Ovary (tissue), 9 donors: ENCODE measurements around the gene MGAT4C. TPM values are rescaled to one million over a fixed set of nuclear protein-coding genes. Genes with fewer than 3 reads are reported as not detected.

Experiments
- DNase-seq, 5 donors: peaks; one replicate each; pipeline ENCODE4 v3.0.0-alpha.2; 2019 to 2020
- H3K27ac ChIP-seq, 2 donors: fragments of 200-600 bp; one replicate each; pipeline versions ENCODE4 v1.5.1 to v1.8.0; 2019 to 2022
- H3K27me3 ChIP-seq: fragments of 200-600 bp; one replicate; pipeline ENCODE4 v1.8.0; 2022
- H3K36me3 ChIP-seq: fragments of 200-600 bp; sonication (generic); one replicate; pipeline ENCODE4 v1.5.1; 2019
- H3K4me1 ChIP-seq: one replicate; pipeline ENCODE4 v1.8.1; 2013; ENCODE audit warnings: mild to moderate bottlenecking, moderate library complexity; ENCODE audit not compliant: insufficient read depth
- H3K4me3 ChIP-seq: fragments of 200-600 bp; sonication (generic); one replicate; pipeline ENCODE4 v1.5.1; 2017
- H3K9me3 ChIP-seq, 2 donors: fragments of 200-600 bp in 1 of 2; sonication (generic) in 1 of 2; one replicate each; pipeline versions ENCODE4 v1.5.1 to v1.8.1; 2013 to 2019; ENCODE audit warnings: mild to moderate bottlenecking in 1 of 2, moderate library complexity in 1 of 2
- CTCF ChIP-seq, 3 donors: fragments of 450-650 bp in 2 of 3; fragments of 200-600 bp in 1 of 3; IDR thresholded peaks; one replicate each; pipeline versions ENCODE4 v1.5.1 to v1.8.0; 2016 to 2022; ENCODE audit warnings: antibody characterized with exemption in 3 of 3, mild to moderate bottlenecking in 1 of 3
- EP300 ChIP-seq: sonication (generic); formaldehyde crosslinking; IDR thresholded peaks from one replicate; pipeline ENCODE4 v1.6.1; 2017; ENCODE audit warnings: antibody characterized with exemption
- POLR2A ChIP-seq: fragments of 450-650 bp; IDR thresholded peaks from one replicate; pipeline ENCODE4 v1.6.1; 2017; ENCODE audit warnings: antibody characterized with exemption, mild to moderate bottlenecking, moderate library complexity
- WGBS, 3 donors: extraction: QIAGEN DNeasy Blood & Tissue Kit in 1 of 3; methylation state at CpG; one replicate each; pipeline versions ENCODE4 v1.1.5 to v1.1.7; 2013 to 2017; 5-methylcytosine and 5-hydroxymethylcytosine counted together
- intact Hi-C, 4 donors: fragments of 100-400 bp; cut with DNase I; formaldehyde crosslinking; loops; one replicate each; pipeline versions ENCODE4 v1.11.0 to v1.15.1; 2022 to 2023
- polyA plus RNA-seq, 2 donors: library from polyadenylated mRNA; stranded (reverse); fragments of 200-250 nt in 1 of 2; fragments of 350-450 nt in 1 of 2; fragmentation: Illumina TruSeq in 1 of 2; extraction: RNeasy Lipid Tissue Mini Kit (QIAGEN cat#74804) in 1 of 2; gene quantifications; one replicate each; pipeline ENCODE4 v1.2.3, GENCODE V29; 2013 to 2014
- total RNA-seq, 7 donors: library from RNA; depleted of rRNA in 2 of 7; stranded (reverse); fragments of >200 nt in 2 of 7; fragmentation: NEBNext Ultra II Directional in 3 of 7; extraction: Animal tissue kit (Norgen Biotek cat#: 25700) in 3 of 7; gene quantifications; one replicate each; pipeline versions ENCODE4 v1.1.0 to v1.2.4, GENCODE V29; 2016 to 2023
- donor health status: DM: no; HTN: no; CAD: no; lungs with moderate emphysema.
- donor health status: DM: no; HTN: no; CAD: no.
- donor health status: Bipolar disorder and iron deficiency.
- donor health status: DM: yes; HTN: yes; CAD: no.
- donor health status: DM: no; HTN: no; CAD: no.
- donor health status: DM: yes; HTN: yes; CAD: no.

MGAT4C gene
- total and polyA plus RNA-seq, 9 donors: under 0.01 to 0.32 (median 0.05) TPM; not detected in 2

- no peak overlapping the region for H3K27ac ChIP-seq
- WGBS, 3 donors: 82 to 93% (median 91%) methylated on average over 5 of the region's 5 CpGs
- H3K27me3 ChIP-seq: no peaks in the 10 kb centered on the region
- no peaks in the 10 kb centered on the region for H3K36me3 ChIP-seq
- H3K4me1 ChIP-seq: no peaks in the 10 kb centered on the region
- DNase-seq: no peak
- no peak overlapping the region for H3K4me3 ChIP-seq
- TF ChIP-seq EP300: no peak
- TF ChIP-seq CTCF (IDR thresholded peaks at IDR 0.05): no peak
- TF ChIP-seq POLR2A: no peak
- no peaks in the 10 kb centered on the region for H3K9me3 ChIP-seq
- intact Hi-C loops: no loop called here
Measured at GRCh38 chr12:86044396-86044795, 211.8 kb downstream of the MGAT4C start.

- no peak overlapping the region for H3K27ac ChIP-seq
- H3K36me3 ChIP-seq: no peaks in the 10 kb centered on the region
- H3K4me1 ChIP-seq: no peaks in the 10 kb centered on the region
- H3K27me3 ChIP-seq: no peaks in the 10 kb centered on the region
- no peak for DNase-seq
- no peak overlapping the region for H3K4me3 ChIP-seq
- TF ChIP-seq CTCF (IDR thresholded peaks at IDR 0.05) (no peak), EP300 (no peak), POLR2A (no peak)
- no peaks in the 10 kb centered on the region for H3K9me3 ChIP-seq
- intact Hi-C loops: no loop called here
- 57 to 80% (median 77%) methylated on average over 3 of the region's 3 CpGs for WGBS, 3 donors
Measured at GRCh38 chr12:86042062-86042461, 214.1 kb downstream of the MGAT4C start.

- no peaks in the 10 kb centered on the region for H3K4me1 ChIP-seq
- H3K9me3 ChIP-seq: no peaks in the 10 kb centered on the region
- no peaks in the 10 kb centered on the region for H3K36me3 ChIP-seq
- DNase-seq: no peak
- WGBS, 3 donors: 55 to 74% (median 62%) methylated on average over 3 of the region's 3 CpGs
- H3K4me3 ChIP-seq: no peak overlapping the region
- no peaks in the 10 kb centered on the region for H3K27me3 ChIP-seq
- TF ChIP-seq POLR2A (no peak), CTCF (IDR thresholded peaks at IDR 0.05) (no peak), EP300 (no peak)
- intact Hi-C loops: no loop called here
- H3K27ac ChIP-seq: no peak overlapping the region
Measured at GRCh38 chr12:86018361-86018760, 237.8 kb downstream of the MGAT4C start.

GRCh38 chr12:86015026-86015425 is 241.2 kb downstream of the MGAT4C start:
- no peak for TF ChIP-seq CTCF (IDR thresholded peaks at IDR 0.05)
- Histone ChIP-seq H3K4me3 (no peak overlapping the region), H3K9me3 (no peaks in the 10 kb centered on the region), H3K27me3 (no peaks in the 10 kb centered on the region), H3K4me1 (no peaks in the 10 kb centered on the region), H3K36me3 (no peaks in the 10 kb centered on the region), H3K27ac (no peak overlapping the region)
- no peak for DNase-seq
- intact Hi-C loops: no loop called here
- 87 to 94% (median 91%) methylated on average over 5 of the region's 5 CpGs for WGBS, 3 donors

- Histone ChIP-seq H3K9me3 (no peaks in the 10 kb centered on the region), H3K36me3 (no peaks in the 10 kb centered on the region), H3K27me3 (no peaks in the 10 kb centered on the region), H3K27ac (no peak overlapping the region), H3K4me3 (no peak overlapping the region), H3K4me1 (no peaks in the 10 kb centered on the region)
- intact Hi-C loops: no loop called here
- DNase-seq: no peak
- TF ChIP-seq CTCF (IDR thresholded peaks at IDR 0.05) (no peak), POLR2A (no peak), EP300 (no peak)
Measured at GRCh38 chr12:86006727-86007126, 249.5 kb downstream of the MGAT4C start.
